ENCODE data around the gene MS4A4E.

Gene MS4A4E

GRCh38 chr11:60150279-60150678 lies 92.7 kb downstream of the MS4A4E start:
- no peaks in the 10 kb centered on the region for H3K4me1 ChIP-seq (ENCODE audit: insufficient read depth, low read length)
- H3K9ac ChIP-seq (ENCODE audit: low read depth, low read length) = no peak overlapping the region
- H3K9me3 ChIP-seq (ENCODE audit: control insufficient read depth, insufficient read depth, low read length) = no peaks in the 10 kb centered on the region
- no peaks in the 10 kb centered on the region for H3K36me3 ChIP-seq (ENCODE audit: insufficient read depth, low read length)

Measured in ES-I3 (cell line).